HG03558 (cell line): ENCODE results near the gene SNF8.
"Not testable (repeated sequence)": the region's sequence is repeated elsewhere in the genome, so short reads cannot be mapped to it uniquely, and the experiment has no call there.

Experiments used
- ATAC-seq: cut with Tn5 transposase; IDR thresholded peaks from one replicate; pipeline ENCODE4 v1.9.1; 2021; ENCODE audit warnings: moderate number of reproducible peaks; ENCODE audit not compliant: unreplicated experiment; ENCODE audit errors: extremely low read depth

The SNF8 gene, protein sequence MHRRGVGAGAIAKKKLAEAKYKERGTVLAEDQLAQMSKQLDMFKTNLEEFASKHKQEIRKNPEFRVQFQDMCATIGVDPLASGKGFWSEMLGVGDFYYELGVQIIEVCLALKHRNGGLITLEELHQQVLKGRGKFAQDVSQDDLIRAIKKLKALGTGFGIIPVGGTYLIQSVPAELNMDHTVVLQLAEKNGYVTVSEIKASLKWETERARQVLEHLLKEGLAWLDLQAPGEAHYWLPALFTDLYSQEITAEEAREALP

DNA sequence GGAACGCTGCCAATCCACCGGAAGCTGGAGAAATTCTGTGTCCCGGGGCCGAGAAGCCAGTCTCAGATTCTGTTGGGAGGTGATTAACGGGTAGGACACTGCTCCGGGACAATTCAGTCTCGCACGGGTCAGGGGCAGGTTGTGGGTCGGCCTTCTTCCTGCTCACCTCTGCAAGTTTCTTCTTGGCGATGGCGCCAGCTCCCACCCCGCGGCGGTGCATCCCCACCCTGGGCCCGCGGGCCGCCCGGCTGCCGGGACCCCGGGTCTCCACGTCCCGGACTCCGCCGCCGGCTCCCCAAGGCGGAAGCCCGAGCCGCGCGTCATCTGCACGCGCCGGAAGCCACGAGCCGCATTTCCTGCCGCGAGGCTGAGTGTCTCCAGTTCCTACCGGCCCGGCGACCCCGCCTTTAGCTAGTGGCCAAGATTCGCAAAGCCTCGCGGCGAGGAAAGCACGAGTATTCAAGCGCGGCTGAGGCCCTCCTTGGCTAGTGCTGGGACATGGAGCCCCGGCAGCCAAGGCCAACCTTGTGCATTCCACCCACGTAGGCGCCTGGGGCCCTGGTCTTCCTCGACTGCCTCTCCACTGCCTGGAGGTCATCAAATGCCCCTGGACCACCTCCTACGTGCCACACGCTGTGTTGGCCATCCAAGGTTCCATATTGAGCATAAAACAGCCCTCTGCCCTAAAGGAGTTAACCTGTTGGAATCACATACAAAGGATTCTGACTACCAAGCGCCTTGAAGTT lies at the start of gene SNF8:
SNF8 (minus strand) TSS at position 328 of the 746 bp plus-strand sequence; CDS start at position 220, 108 bp downstream.
- ATAC-seq = peak; percentile 44

DNA sequence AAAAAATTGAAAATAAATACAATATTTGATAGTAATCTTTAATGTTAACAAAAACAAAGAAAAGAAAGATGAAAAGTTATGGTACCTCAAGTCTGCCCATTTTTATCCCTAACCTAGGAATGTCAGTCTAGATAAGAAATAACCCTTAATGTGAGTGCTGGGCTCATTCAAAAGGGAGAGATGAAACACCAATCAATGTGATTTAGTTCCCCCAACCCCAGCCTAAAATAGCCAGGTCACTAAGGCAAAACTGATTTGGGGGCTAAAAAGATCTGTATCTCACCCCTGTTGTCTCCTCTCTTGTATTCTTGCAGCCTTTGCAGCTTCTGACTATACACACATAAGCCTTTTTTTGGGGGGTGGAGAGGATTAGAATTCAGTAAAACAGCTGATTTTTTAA lies 49.3 kb upstream of the SNF8 start:
- ATAC-seq = no peak

DNA sequence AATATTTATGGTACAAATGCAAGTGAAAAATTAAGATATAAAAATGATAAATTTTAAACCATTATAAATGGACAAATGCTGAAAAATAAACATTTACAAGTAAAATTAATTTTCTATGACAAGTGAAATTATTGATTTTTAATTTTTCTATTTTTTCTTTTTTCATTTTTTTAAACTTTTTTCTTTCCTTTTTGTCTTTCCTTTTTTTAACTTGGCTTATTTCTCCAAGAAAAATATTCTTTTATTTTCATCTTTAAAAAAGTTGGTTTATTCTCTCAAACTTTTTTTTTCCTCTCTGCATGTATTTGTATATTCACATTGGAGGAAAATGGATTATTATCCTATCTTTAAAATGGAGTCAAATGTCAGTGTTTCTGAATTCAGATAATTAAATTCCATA lies 48.7 kb upstream of the SNF8 start:
- no peak for ATAC-seq

GRCh38 chr17:48992444-48992843 lies 47.8 kb upstream of the SNF8 start:
- ATAC-seq = no peak

DNA sequence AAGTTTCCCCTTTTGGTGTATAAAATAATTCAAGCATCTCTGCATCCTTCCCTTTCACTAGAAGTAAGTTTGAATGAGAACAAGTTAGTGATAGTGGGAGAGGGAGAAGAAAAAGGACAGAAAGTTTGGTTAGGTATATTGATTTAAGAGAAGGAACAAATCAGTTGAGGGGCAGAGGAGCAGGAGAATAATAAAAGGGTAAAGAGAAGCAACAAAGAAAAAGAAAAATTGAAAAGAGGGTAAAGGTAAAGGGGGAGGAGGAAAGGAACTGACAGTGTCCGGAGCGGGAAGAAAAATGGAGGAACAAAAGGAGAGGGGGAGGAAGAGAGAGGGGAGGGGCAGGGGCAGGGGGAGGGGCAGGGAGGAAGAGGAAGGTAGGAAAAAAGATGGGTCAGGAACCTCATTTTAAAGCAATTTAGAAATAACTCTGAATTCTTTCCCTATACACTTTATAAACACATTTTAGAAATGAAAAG lies 46.3 kb upstream of the SNF8 start:
- ATAC-seq = no peak

GRCh38 chr17:48989100-48989499 lies 44.5 kb upstream of the SNF8 start:
- no peak for ATAC-seq

- no peak for ATAC-seq
Measured at GRCh38 chr17:48985436-48986245, 41.0 kb upstream of the SNF8 start.

DNA sequence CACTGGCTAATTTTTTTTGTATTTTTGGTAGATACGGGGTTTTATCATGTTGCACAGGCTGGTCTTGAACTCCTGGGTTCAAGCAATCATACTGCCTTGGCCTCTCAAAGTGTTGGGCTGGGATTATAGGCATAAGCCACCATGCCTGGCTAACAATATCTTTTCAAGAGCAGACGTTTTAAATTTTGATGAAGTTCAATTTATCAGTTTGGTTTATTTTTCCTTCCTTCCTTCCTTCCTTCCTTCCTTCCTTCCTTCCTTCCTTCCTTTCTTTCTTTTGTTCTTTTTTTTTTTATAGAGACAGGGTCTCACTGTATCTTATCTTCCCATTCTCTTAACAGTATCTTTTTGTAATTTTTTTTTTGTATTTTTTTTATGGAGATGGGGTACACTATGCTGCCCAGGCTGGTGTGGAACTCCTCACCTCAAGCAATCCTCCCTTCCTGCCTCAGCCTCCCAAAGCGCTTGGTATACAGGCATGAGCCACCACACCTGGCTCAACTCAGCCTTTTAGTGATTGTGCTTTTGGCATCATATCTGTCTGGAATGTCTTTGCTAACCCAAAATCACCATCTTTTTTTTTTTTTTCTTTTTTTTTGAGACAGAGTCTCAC lies 37.4 kb upstream of the SNF8 start:
- ATAC-seq = no peak

DNA sequence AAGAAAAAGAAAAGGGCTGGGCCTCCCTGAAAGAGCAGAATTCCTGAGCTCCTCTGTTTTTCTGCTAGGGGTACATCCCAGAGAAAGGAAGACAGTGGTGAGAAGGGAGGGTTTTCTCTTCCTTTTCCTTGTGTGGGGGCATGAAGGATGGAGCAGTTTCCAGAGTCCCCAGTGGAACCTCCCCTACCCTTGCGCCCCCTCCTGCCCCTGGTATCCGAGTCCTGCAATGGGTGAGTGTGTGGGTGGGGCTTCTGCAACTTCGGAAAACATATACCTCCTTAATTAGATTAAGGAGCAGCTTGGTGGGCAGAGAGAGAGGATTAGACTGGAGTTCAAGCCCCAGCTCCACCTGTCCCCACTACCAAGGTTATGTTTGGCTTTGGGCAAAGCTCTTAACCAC lies 29.2 kb upstream of the SNF8 start:
- no peak for ATAC-seq

DNA sequence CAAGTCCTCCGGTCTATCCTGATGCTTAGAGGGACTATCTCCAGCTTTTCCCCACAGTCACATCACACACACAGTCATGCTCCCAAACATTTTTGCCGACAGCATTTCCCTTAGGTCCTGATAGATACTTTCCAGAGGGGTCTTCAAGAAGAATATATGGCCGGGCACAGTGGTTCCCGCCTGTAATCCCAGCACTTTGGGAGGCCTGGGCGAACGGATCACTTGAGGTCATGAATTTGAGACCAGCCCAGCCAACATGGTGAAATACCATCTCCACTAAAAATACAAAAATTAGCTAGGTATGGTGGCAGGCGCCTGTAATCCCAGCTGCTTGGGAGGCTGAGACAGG lies 28.1 kb upstream of the SNF8 start:
- no peak for ATAC-seq

GRCh38 chr17:48970865-48971687 lies 26.4 kb upstream of the SNF8 start:
- no peak for ATAC-seq

DNA sequence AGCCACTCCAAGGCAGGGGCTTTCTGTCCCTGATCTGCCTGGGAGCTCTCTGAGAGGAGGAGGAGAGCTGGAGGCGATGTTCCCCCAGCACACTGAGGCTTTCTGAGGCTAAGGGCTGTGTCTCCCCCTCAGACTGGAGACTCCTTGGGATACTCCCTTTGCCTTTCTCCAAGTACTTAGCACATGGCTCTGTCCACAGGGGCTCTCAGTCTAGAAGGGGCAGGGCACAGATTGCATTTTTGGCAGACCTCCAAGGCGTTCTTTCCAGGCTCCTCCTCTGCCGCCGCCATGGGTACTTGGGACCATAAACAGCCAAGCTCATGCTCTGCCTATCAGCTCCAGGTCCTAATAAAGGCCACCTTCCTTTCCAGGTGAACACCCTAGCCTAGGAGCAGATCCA lies 25.6 kb upstream of the SNF8 start:
- ATAC-seq = no peak

- ATAC-seq = no peak
Measured at GRCh38 chr17:48961516-48962233, 17.0 kb upstream of the SNF8 start.

- ATAC-seq = no peak
Measured at GRCh38 chr17:48960834-48961515, 16.3 kb upstream of the SNF8 start.

DNA sequence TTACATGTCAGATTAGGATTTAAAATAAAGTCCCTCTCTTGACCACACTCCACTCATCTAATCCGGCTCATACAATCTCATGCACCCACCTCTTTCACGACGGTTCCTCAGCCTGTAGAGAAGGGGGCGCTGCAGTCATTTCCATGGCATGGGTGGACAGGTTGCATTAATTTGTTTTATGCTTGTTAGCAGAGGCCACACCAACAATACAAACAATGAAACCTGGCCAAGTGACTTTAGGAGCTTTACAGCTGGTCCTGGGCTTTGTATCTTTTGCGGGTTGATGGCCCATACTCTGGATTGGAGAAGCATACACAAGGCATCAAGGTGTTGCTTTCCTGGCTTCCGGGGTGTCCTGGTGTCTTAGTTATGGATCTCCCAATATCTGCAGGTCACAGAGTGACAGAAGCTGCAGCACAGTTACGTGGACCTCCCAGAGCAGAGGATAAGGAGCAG lies 9.7 kb upstream of the SNF8 start:
- no peak for ATAC-seq

- ATAC-seq = no peak
Measured at GRCh38 chr17:48952904-48953303, 8.3 kb upstream of the SNF8 start.

DNA sequence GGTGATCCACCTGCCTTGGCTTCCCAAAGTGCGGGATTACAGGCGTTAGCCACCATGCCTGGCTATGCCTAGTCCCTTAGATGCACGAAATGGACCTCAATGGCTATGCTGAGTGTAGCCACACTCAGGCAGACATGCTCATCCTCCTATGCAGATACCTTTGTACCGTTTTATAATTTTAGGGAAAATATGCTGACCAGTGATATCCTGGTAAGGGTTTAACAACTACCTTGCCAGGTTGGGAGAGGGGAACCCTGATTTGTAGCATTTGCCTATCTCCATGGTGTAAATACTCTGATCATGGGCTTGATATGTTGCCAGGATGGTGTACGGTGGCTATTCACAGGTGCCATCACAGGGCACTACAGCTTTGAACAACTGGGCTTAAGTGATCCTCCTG lies 6.9 kb upstream of the SNF8 start:
- ATAC-seq = no peak

GRCh38 chr17:48945261-48945651 lies 614 bp upstream of the SNF8 start:
- ATAC-seq = not testable (repeated sequence)

GRCh38 chr17:48933035-48933434 lies 11.6 kb downstream of the SNF8 start:
- ATAC-seq = no peak
